Neural progenitor cell (in vitro differentiated cells): ENCODE measurements around the gene ZC3H13.

ENCODE experiments used
- CTCF ChIP-seq: fragments of 200-600 bp; sonication (generic); IDR thresholded peaks from 2 replicates; pipeline ENCODE4 v1.5.1; 2017; ENCODE audit warnings: antibody characterized with exemption, mild to moderate bottlenecking
- EZH2 ChIP-seq: fragments of 200-600 bp; sonication (generic); IDR thresholded peaks from 2 replicates; pipeline ENCODE4 v1.6.1; 2017; ENCODE audit warnings: antibody characterized with exemption, mild to moderate bottlenecking, moderate library complexity
- EZH2phosphoT487 ChIP-seq: fragments of 200-600 bp; sonication (generic); IDR thresholded peaks from 2 replicates; pipeline ENCODE4 v1.6.1; 2017; ENCODE audit warnings: antibody characterized with exemption

GRCh38 chr13:46012404-46012803 lies 40.1 kb downstream of the ZC3H13 start:
- TF ChIP-seq CTCF: no peak
- TF ChIP-seq EZH2: no peak
- no peak for TF ChIP-seq EZH2phosphoT487
